Esophagus muscularis mucosa (tissue), 3 donors: ENCODE results near the gene ST3GAL6.

ENCODE experiments used
- CTCF ChIP-seq, 3 experiments: fragments of 200-600 bp in 2 of 3; fragments of 450-650 bp in 1 of 3; sonication (generic) in 2 of 3; IDR thresholded peaks; one replicate each; pipeline ENCODE4 v1.5.1; 2017 to 2019; ENCODE audit warnings: antibody characterized with exemption in 3 of 3, mild to moderate bottlenecking in 2 of 3, moderate library complexity in 1 of 3
- POLR2A ChIP-seq: fragments of 450-650 bp; IDR thresholded peaks from one replicate; pipeline ENCODE4 v1.6.1; 2017; ENCODE audit warnings: antibody characterized with exemption, moderate library complexity, mild to moderate bottlenecking, low read depth

- TF ChIP-seq POLR2A (no peak), CTCF (IDR thresholded peaks at IDR 0.05) (no peak)
Measured at GRCh38 chr3:98821063-98821462, 57.9 kb downstream of the ST3GAL6 start.
